CD14-positive monocyte (primary cell): ENCODE data around the gene NUP210. TPM values are rescaled to one million over a fixed set of nuclear protein-coding genes. Genes with fewer than 3 reads are reported as not detected.

Experiments
- DNase-seq, 3 donors: peaks; one replicate each; pipeline ENCODE4 v3.0.0-alpha.2; 2011 to 2022
- H2AFZ ChIP-seq: 2 replicates; pipeline ENCODE4 v1.6.0; 2012; ENCODE audit warnings: mild to moderate bottlenecking, low read depth, low read length, inconsistent platforms; ENCODE audit not compliant: insufficient read depth, poor library complexity, severe bottlenecking
- H3K27ac ChIP-seq, 2 donors: 1 replicate in 1 of 2; 2 replicates in 1 of 2; pipeline ENCODE4 v1.5.1; 2012 to 2013; ENCODE audit warnings: low read length in 2 of 2, control low read depth in 1 of 2, inconsistent platforms in 1 of 2, low read depth in 1 of 2, mild to moderate bottlenecking in 1 of 2
- H3K27me3 ChIP-seq, 2 donors: one replicate each; pipeline versions ENCODE4 v1.6.0 to v1.6.1; 2011 to 2013; ENCODE audit warnings: low read length in 2 of 2; ENCODE audit not compliant: control insufficient read depth in 2 of 2, insufficient read depth in 2 of 2
- H3K36me3 ChIP-seq, 2 donors: replicated peaks in 1 of 2; 1 replicate in 1 of 2; 2 replicates in 1 of 2; pipeline versions ENCODE4 v1.5.1 to v1.6.1; 2012 to 2013; ENCODE audit warnings: low read length in 2 of 2, control low read depth in 1 of 2, inconsistent platforms in 1 of 2, mild to moderate bottlenecking in 1 of 2; ENCODE audit not compliant: insufficient read depth in 2 of 2, control insufficient read depth in 1 of 2
- H3K4me1 ChIP-seq, 2 donors: 1 replicate in 1 of 2; 2 replicates in 1 of 2; pipeline versions ENCODE4 v1.5.1 to v1.6.1; 2012 to 2013; ENCODE audit warnings: low read length in 2 of 2, control low read depth in 1 of 2, inconsistent platforms in 1 of 2, mild to moderate bottlenecking in 1 of 2, moderate library complexity in 1 of 2; ENCODE audit not compliant: insufficient read depth in 2 of 2, control insufficient read depth in 1 of 2
- H3K4me2 ChIP-seq: replicated peaks from 2 replicates; pipeline ENCODE3; 2012; ENCODE audit warnings: low read length, moderate library complexity, mild to moderate bottlenecking; ENCODE audit not compliant: poor library complexity, severe bottlenecking; ENCODE audit errors: extremely low read depth
- H3K4me3 ChIP-seq, 3 experiments: fragments of 200-600 bp in 1 of 3; sonication (generic) in 1 of 3; replicated peaks in 1 of 3; 1 replicate in 2 of 3; 2 replicates in 1 of 3; pipeline ENCODE4 v1.5.1; 2011 to 2013; ENCODE audit warnings: low read length in 3 of 3, mild to moderate bottlenecking in 3 of 3, control low read depth in 2 of 3, low read depth in 2 of 3, inconsistent platforms in 1 of 3, moderate library complexity in 1 of 3
- H3K79me2 ChIP-seq: 2 replicates; pipeline ENCODE4 v1.6.0; 2012; ENCODE audit warnings: mild to moderate bottlenecking, control low read depth, inconsistent platforms, low read length, moderate library complexity; ENCODE audit not compliant: insufficient read depth
- H3K9ac ChIP-seq: 2 replicates; pipeline ENCODE4 v1.6.0; 2017; ENCODE audit warnings: low read length, mild to moderate bottlenecking; ENCODE audit not compliant: insufficient read depth, poor library complexity, severe bottlenecking
- H3K9me3 ChIP-seq, 2 donors: replicated peaks in 1 of 2; 1 replicate in 1 of 2; 2 replicates in 1 of 2; pipeline versions ENCODE4 v1.5.1 to v1.6.1; 2012 to 2013; ENCODE audit warnings: low read length in 2 of 2, control low read depth in 1 of 2; ENCODE audit not compliant: control insufficient read depth in 1 of 2, insufficient read depth in 1 of 2
- H4K20me1 ChIP-seq: 2 replicates; pipeline ENCODE4 v1.6.0; 2012; ENCODE audit warnings: mild to moderate bottlenecking, low read length, control low read depth, moderate library complexity; ENCODE audit not compliant: insufficient read depth
- H3K27ac Mint-ChIP-seq, 7 donors: one replicate each; pipeline ENCODE4 v1.8.0; 2020; ENCODE audit warnings: mild to moderate bottlenecking in 7 of 7, mixed read lengths in 7 of 7, moderate library complexity in 6 of 7, inconsistent platforms in 2 of 7
- H3K27me3 Mint-ChIP-seq, 3 donors: one replicate each; pipeline ENCODE4 v1.8.0; 2021 to 2022; ENCODE audit warnings: low read depth in 3 of 3, mild to moderate bottlenecking in 3 of 3, mixed read lengths in 3 of 3, moderate library complexity in 3 of 3, inconsistent platforms in 1 of 3
- H3K36me3 Mint-ChIP-seq, 2 donors: one replicate each; pipeline ENCODE4 v1.8.0; 2020; ENCODE audit warnings: mixed read lengths in 2 of 2, inconsistent platforms in 1 of 2, mild to moderate bottlenecking in 1 of 2
- H3K4me1 Mint-ChIP-seq: one replicate; pipeline ENCODE4 v1.8.0; 2020; ENCODE audit warnings: mild to moderate bottlenecking, mixed read lengths
- H3K4me3 Mint-ChIP-seq, 2 donors: one replicate each; pipeline ENCODE4 v1.8.0; 2020; ENCODE audit warnings: mild to moderate bottlenecking in 2 of 2, mixed read lengths in 2 of 2, moderate library complexity in 1 of 2
- H3K9me3 Mint-ChIP-seq, 7 donors: one replicate each; pipeline ENCODE4 v1.8.0; 2020 to 2022; ENCODE audit warnings: mixed read lengths in 7 of 7, mild to moderate bottlenecking in 6 of 7, moderate library complexity in 6 of 7, inconsistent platforms in 2 of 7
- WGBS: methylation state at CpG from one replicate; pipeline ENCODE4 v1.1.5; 2013; ENCODE audit warnings: missing lambda C conversion rate; ENCODE audit not compliant: insufficient coverage; 5-methylcytosine and 5-hydroxymethylcytosine counted together
- intact Hi-C, 2 donors: fragments of 100-400 bp; cut with micrococcal nuclease; formaldehyde crosslinking; loops; one replicate each; pipeline versions ENCODE4 v1.15.0 to v1.15.1; 2023
- polyA plus RNA-seq, 3 donors: library from polyadenylated mRNA; depleted of rRNA in 1 of 3; unstranded in 2 of 3; stranded (reverse) in 1 of 3; fragments of 300-500 nt in 2 of 3; fragments of >200 nt in 1 of 3; fragmentation: Illumina TruSeq in 2 of 3; gene quantifications; 1 replicate in 2 of 3; 2 replicates in 1 of 3; pipeline ENCODE4 v1.2.3, GENCODE V29; 2012 to 2021
- TF ChIP-seq, protein P1 (sequence below): fragments of 200-600 bp; IDR thresholded peaks from one replicate; pipeline ENCODE4 v1.8.0; 2022; ENCODE audit warnings: antibody characterized with exemption, mild to moderate bottlenecking

Gene NUP210
- polyA plus RNA-seq, 3 donors = 7.9 to 43.5 (median 13.0) TPM

DNA sequence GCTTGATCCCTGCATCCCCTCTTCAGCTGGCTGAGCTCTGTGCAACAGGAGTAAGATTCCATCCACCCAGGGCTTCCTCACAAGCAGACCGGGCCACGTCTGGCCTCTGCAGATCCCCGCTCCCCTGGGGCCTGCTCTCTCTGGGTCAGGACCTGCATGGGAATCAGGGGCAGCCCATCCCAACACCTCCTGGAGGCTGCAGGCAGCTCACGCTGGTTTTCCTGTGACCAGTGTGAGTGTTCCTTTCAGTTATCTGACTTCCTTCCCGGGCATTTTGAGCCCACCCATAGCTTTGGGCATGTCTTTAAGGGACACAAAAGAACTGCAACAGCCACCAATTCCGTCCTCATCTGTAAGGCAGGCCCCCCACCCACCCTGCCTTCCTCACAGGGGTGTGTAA is 16.3 kb downstream of the NUP210 start:
- Histone ChIP-seq H3K4me2 (no peak overlapping the region), H3K9me3 (peaks cover 16 to 17% of the 10 kb centered on the region in 2 donors), H3K27ac (peak overlapping the region; percentile 7 to 65), H3K4me3 (no peak overlapping the region), H3K27me3 (no peaks in the 10 kb centered on the region), H3K79me2 (peaks cover 100% of the 10 kb centered on the region), H2AFZ (no peak overlapping the region), H3K4me1 (peaks cover 14 to 23% of the 10 kb centered on the region in 2 donors), H3K9ac (no peak overlapping the region), H4K20me1 (peaks cover 59% of the 10 kb centered on the region), H3K36me3 (peaks cover 10 to 43% of the 10 kb centered on the region in 2 donors)
- Mint-ChIP-seq H3K4me3 (no peak overlapping the region), H3K27ac (peak overlapping the region; percentile 16 to 82 (median 73)), H3K36me3 (peaks cover 21 to 41% of the 10 kb centered on the region in 2 donors), H3K9me3 (peaks cover 10 to 22% (median 14%) of the 10 kb centered on the region in 7 donors), H3K27me3 (peaks cover 0 to 3% (median 0%) of the 10 kb centered on the region in 3 donors), H3K4me1 (peaks cover 41% of the 10 kb centered on the region)
- TF ChIP-seq, protein P1, sequence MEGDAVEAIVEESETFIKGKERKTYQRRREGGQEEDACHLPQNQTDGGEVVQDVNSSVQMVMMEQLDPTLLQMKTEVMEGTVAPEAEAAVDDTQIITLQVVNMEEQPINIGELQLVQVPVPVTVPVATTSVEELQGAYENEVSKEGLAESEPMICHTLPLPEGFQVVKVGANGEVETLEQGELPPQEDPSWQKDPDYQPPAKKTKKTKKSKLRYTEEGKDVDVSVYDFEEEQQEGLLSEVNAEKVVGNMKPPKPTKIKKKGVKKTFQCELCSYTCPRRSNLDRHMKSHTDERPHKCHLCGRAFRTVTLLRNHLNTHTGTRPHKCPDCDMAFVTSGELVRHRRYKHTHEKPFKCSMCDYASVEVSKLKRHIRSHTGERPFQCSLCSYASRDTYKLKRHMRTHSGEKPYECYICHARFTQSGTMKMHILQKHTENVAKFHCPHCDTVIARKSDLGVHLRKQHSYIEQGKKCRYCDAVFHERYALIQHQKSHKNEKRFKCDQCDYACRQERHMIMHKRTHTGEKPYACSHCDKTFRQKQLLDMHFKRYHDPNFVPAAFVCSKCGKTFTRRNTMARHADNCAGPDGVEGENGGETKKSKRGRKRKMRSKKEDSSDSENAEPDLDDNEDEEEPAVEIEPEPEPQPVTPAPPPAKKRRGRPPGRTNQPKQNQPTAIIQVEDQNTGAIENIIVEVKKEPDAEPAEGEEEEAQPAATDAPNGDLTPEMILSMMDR = no peak
- no peak for DNase-seq
- 93% methylated on average over 3 of the region's 6 CpGs for WGBS
- intact Hi-C loops = no loop called here

DNA sequence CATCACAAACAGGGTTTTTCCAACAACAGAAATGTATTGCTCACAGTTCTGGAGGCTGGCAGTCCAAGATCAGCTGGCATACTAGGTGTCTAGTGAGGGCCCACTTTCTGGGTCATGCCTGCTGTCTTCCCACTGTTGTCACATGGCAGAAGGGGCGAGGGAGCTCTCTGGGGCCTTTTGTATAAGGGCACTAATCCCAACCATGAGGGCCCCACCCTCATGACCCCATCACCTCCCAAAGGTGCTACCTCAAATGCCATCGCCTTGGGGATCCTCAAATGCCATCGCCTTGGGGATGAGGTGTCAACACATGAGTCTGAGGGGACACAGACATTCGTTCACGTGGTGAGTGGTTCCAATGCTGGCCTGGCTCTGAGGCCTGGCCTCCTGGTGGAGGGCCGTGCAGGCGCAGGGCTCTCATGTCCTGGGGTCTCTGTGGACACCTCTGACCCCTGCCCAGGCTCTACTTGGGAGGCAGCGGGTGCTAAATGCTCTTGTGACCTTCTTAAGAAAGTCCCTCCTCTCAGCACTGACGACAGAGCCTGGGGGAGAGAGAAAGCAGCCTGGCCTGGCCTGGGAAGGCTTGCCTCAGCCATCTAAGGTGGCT is 16.8 kb downstream of the NUP210 start:
- H3K4me2 ChIP-seq = no peak overlapping the region
- H3K27me3 ChIP-seq = no peaks in the 10 kb centered on the region
- no peak overlapping the region for H2AFZ ChIP-seq
- H4K20me1 ChIP-seq = peaks cover 59% of the 10 kb centered on the region
- intact Hi-C loops = no loop called here
- H3K4me3 Mint-ChIP-seq = no peak overlapping the region
- 98% methylated on average over 8 of the region's 9 CpGs for WGBS
- H3K9me3 ChIP-seq = peaks cover 11 to 12% of the 10 kb centered on the region in 2 donors
- H3K4me3 ChIP-seq = no peak overlapping the region
- peaks cover 13 to 46% of the 10 kb centered on the region in 2 donors for H3K36me3 ChIP-seq
- peaks cover 23 to 41% of the 10 kb centered on the region in 2 donors for H3K36me3 Mint-ChIP-seq
- H3K9me3 Mint-ChIP-seq = peaks cover 6 to 17% (median 9%) of the 10 kb centered on the region in 7 donors
- H3K27ac Mint-ChIP-seq = peak overlapping the region in 6 of 7 donors; percentile 16 to 77 (median 70)
- H3K79me2 ChIP-seq = peaks cover 100% of the 10 kb centered on the region
- peaks cover 14 to 23% of the 10 kb centered on the region in 2 donors for H3K4me1 ChIP-seq
- peaks cover 41% of the 10 kb centered on the region for H3K4me1 Mint-ChIP-seq
- peaks cover 0 to 3% (median 0%) of the 10 kb centered on the region in 3 donors for H3K27me3 Mint-ChIP-seq
- no peak overlapping the region for H3K9ac ChIP-seq
- TF ChIP-seq, protein P1 = no peak
- peak overlapping the region; percentile 7 to 65 for H3K27ac ChIP-seq
- DNase-seq = no peak
